SJSA1 (cell line): ENCODE results near the gene MST1R. TPM values are rescaled to one million over a fixed set of nuclear protein-coding genes. Genes with fewer than 3 reads are reported as not detected.

Experiments
- DNase-seq, 2 experiments: peaks; one replicate each; pipeline ENCODE4 v3.0.0-alpha.2; 2015 to 2020; ENCODE audit warnings: low spot score in 2 of 2, low read depth in 1 of 2
- H3K27ac ChIP-seq: fragments of 250-450 bp; sonication (Bioruptor Pico); 2 replicates; pipeline ENCODE4 v1.5.1; 2020; ENCODE audit warnings: mild to moderate bottlenecking, moderate library complexity
- H3K27me3 ChIP-seq: fragments of 250-450 bp; sonication (Bioruptor Pico); replicated peaks from 2 replicates; pipeline ENCODE4 v1.5.1; 2020; ENCODE audit warnings: mild to moderate bottlenecking, moderate library complexity
- H3K36me3 ChIP-seq: fragments of 250-450 bp; sonication (Bioruptor Pico); 2 replicates; pipeline ENCODE4 v1.5.1; 2020; ENCODE audit warnings: mild to moderate bottlenecking
- H3K4me1 ChIP-seq: fragments of 250-450 bp; sonication (Bioruptor Pico); replicated peaks from 2 replicates; pipeline ENCODE4 v1.6.1; 2021; ENCODE audit warnings: mild to moderate bottlenecking
- H3K4me3 ChIP-seq: fragments of 250-450 bp; sonication (Bioruptor Pico); 2 replicates; pipeline ENCODE4 v1.5.1; 2020; ENCODE audit warnings: mild to moderate bottlenecking
- H3K9me3 ChIP-seq: fragments of 250-450 bp; sonication (Bioruptor Pico); replicated peaks from 2 replicates; pipeline ENCODE4 v1.5.1; 2020; ENCODE audit warnings: mild to moderate bottlenecking
- total RNA-seq: library from RNA; depleted of rRNA; stranded (reverse); fragments of >200 nt; shearing (Covaris generic); gene quantifications from 2 replicates; pipeline ENCODE4 v1.2.3, GENCODE V29; 2014; rRNA removed

The MST1R gene
- total RNA-seq, 1 experiment from 2014 or later = not detected

- Histone ChIP-seq H3K9me3 (no peaks in the 10 kb centered on the region), H3K4me3 (peak within 1 kb of the TSS; percentile 66), H3K27ac (no peak within 1 kb of the TSS), H3K27me3 (no peaks in the 10 kb centered on the region), H3K4me1 (peaks cover 9% of the 10 kb centered on the region), H3K36me3 (peaks cover 4% of the 10 kb centered on the region; the same call in 1 of the 2 replicates)
- DNase-seq = peak; percentile 84 to 90
Observed at GRCh38 chr3:49856181-49857005, 47.3 kb downstream of the MST1R start, which contains the start of gene TRAIP. Gene TRAIP, minus strand, starts transcription at chr3:49856564. Its CDS starts 111 bp downstream, at chr3:49856453.

- no peak overlapping the region for H3K27ac ChIP-seq
- no peak for DNase-seq
- peaks cover 4% of the 10 kb centered on the region; the same call in 1 of the 2 replicates for H3K36me3 ChIP-seq
- no peaks in the 10 kb centered on the region for H3K9me3 ChIP-seq
- H3K27me3 ChIP-seq = no peaks in the 10 kb centered on the region
- peaks cover 9% of the 10 kb centered on the region for H3K4me1 ChIP-seq
- peak overlapping the region; percentile 66 for H3K4me3 ChIP-seq
Observed at GRCh38 chr3:49855662-49856061, 48.0 kb downstream of the MST1R start.

- Histone ChIP-seq H3K27me3 (no peaks in the 10 kb centered on the region), H3K36me3 (peaks cover 31% of the 10 kb centered on the region), H3K9me3 (no peaks in the 10 kb centered on the region), H3K27ac (no peak overlapping the region), H3K4me1 (no peaks in the 10 kb centered on the region), H3K4me3 (no peak overlapping the region)
- no peak for DNase-seq
Observed at GRCh38 chr3:49845694-49846093, 58.0 kb downstream of the MST1R start.

- Histone ChIP-seq H3K4me3 (no peak overlapping the region), H3K9me3 (no peaks in the 10 kb centered on the region), H3K36me3 (peaks cover 32% of the 10 kb centered on the region), H3K27ac (no peak overlapping the region), H3K27me3 (no peaks in the 10 kb centered on the region), H3K4me1 (no peaks in the 10 kb centered on the region)
- no peak for DNase-seq
Observed at GRCh38 chr3:49844464-49845183, 59.0 kb downstream of the MST1R start.

DNA sequence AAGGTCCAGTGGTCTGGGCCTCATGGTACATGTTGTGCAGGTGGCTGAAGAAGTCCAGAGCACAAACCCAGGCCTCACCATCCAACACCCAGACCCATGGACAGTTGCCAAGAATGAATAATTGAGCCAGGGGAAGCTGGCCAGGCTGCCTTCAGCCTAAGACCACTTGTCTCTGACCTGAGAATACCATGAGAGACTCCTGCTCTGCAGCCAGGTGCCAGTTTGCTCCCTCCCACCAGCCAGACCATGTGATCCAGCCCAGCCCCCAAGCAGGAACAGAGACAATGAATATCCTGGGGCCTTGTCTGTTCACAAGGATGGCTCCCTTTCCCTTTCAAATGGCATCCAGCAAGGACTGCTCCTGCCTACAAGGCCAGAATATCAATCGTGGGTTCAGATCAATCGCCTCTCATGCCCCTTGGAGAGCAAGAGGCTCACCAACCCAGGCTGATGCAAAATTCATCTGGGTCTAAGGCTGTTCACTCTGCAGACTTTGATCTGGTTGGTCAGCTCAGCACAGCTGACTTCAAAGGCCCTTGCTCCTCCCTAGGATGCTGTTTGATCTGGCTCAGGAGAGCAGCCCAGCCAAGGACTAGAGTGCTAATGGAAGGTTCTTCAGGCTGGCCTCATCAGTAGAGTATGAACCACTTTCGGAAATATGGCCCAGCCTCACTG, 60.7 kb downstream of the MST1R start:
- no peaks in the 10 kb centered on the region for H3K27me3 ChIP-seq
- no peak for DNase-seq
- H3K36me3 ChIP-seq = peaks cover 47% of the 10 kb centered on the region
- no peak overlapping the region for H3K4me3 ChIP-seq
- H3K9me3 ChIP-seq = no peaks in the 10 kb centered on the region
- no peaks in the 10 kb centered on the region for H3K4me1 ChIP-seq
- H3K27ac ChIP-seq = no peak overlapping the region

DNA sequence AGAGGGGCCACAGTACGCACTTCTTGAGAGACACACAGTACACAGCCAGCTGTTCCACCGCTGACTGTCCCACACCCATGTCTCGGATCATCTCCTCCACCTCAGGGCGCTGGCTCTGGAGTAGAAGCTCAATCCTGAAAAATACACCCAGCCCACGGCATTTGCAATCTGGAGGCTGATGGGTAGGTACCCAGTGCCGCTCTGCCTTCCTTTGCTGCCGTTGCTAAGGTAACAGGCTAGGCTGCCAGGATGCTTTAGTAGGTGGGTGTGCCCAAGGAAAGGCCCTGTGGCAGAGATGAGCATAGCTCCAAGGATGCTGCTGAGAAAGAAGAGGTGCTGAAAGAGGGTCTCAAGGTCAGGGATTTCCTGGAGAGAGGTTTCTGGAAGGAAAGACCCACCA, 61.9 kb downstream of the MST1R start:
- H3K36me3 ChIP-seq = peaks cover 46% of the 10 kb centered on the region
- no peaks in the 10 kb centered on the region for H3K27me3 ChIP-seq
- no peaks in the 10 kb centered on the region for H3K9me3 ChIP-seq
- H3K4me1 ChIP-seq = no peaks in the 10 kb centered on the region
- H3K4me3 ChIP-seq = no peak overlapping the region
- H3K27ac ChIP-seq = no peak overlapping the region
- DNase-seq = no peak

DNA sequence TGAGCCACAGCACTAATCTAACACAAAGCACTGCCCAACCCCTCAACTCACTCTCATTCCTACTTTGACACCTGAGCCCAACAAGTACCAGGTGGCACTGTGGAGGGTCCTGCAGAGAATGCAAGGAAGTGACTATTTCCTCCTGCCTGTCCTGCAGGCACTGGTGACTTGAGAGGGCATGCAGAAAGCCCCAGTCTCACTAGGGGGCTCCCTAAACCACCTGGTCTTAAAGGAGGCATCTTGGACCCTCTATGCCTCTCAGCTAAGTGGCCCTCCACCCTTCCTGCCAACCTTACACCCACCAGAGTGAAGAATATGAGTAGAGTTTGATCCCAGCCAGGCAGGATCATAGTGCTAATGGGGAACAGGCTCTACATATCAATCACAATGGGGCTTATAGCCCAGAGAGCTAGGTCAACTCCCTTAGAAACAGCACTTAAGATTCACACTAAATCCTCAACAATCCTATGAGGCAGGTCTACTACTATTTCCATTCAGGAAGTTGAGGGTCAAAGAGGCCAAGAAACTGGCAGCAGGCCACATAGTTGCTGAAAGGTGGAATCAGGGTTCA, 62.5 kb downstream of the MST1R start:
- no peak overlapping the region for H3K4me3 ChIP-seq
- no peaks in the 10 kb centered on the region for H3K4me1 ChIP-seq
- no peak overlapping the region for H3K27ac ChIP-seq
- H3K27me3 ChIP-seq = no peaks in the 10 kb centered on the region
- peaks cover 44% of the 10 kb centered on the region for H3K36me3 ChIP-seq
- no peaks in the 10 kb centered on the region for H3K9me3 ChIP-seq
- peak in 1 of 2 experiments; percentile 7 for DNase-seq

DNA sequence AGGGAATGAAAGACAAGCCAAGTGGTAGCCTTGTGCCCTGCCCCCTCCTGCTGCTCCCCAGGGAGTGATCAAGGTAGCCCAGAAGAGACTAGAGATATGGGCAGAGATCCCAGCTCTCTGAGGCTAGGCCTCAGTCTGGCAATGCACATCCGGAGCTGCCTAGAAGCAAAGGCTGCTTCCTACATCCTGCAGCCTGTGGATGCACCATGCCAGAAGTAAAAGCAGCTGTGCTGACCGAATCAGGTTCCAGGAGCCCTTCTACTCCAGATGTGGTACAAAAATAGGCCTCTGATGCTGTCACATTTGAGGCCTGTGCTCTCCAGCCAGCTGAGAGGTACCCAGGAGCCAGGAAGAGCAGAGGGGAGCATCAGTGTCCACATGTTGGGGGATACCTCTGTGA, 63.3 kb downstream of the MST1R start:
- DNase-seq = no peak
- Histone ChIP-seq H3K27me3 (no peaks in the 10 kb centered on the region), H3K4me1 (no peaks in the 10 kb centered on the region), H3K4me3 (no peak overlapping the region), H3K27ac (no peak overlapping the region), H3K9me3 (no peaks in the 10 kb centered on the region), H3K36me3 (peaks cover 43% of the 10 kb centered on the region)

GRCh38 chr3:49839193-49839809, 64.4 kb downstream of the MST1R start:
- no peaks in the 10 kb centered on the region for H3K27me3 ChIP-seq
- H3K4me3 ChIP-seq = no peak overlapping the region
- DNase-seq = peak; percentile 41 to 60
- no peak overlapping the region for H3K27ac ChIP-seq
- H3K9me3 ChIP-seq = no peaks in the 10 kb centered on the region
- H3K4me1 ChIP-seq = no peaks in the 10 kb centered on the region
- peaks cover 42% of the 10 kb centered on the region for H3K36me3 ChIP-seq

Other genes with a start within 250 kb of the MST1R start
- gene APEH, start 229.5 kb downstream of the MST1R start, total RNA-seq = 97.9 and 135 TPM in 2 replicates
- 0.50 and 1.2 TPM in 2 replicates for gene MST1, start 214.4 kb downstream of the MST1R start, total RNA-seq
- 6.0 and 17.1 TPM in 2 replicates for gene RNF123, start 214.3 kb downstream of the MST1R start, total RNA-seq
- 4.0 and 4.3 TPM in 2 replicates for gene AMIGO3, start 184.2 kb downstream of the MST1R start, total RNA-seq
- 26.5 and 32.2 TPM in 2 replicates for gene GMPPB, start 179.9 kb downstream of the MST1R start, total RNA-seq
- gene IP6K1, start 117.3 kb downstream of the MST1R start, total RNA-seq = 17.5 and 22.5 TPM in 2 replicates
- gene CDHR4, start 104.0 kb downstream of the MST1R start, total RNA-seq = not detected in 2 replicates
- gene INKA1, start 100.6 kb downstream of the MST1R start, total RNA-seq = 0.56 and 1.3 TPM in 2 replicates
- gene UBA7, start 89.9 kb downstream of the MST1R start, total RNA-seq = 11.7 and 24.8 TPM in 2 replicates
- 3.0 and 9.3 TPM in 2 replicates for gene TRAIP, start 47.3 kb downstream of the MST1R start, total RNA-seq
- not detected in 2 replicates for gene CAMKV, start 34.0 kb downstream of the MST1R start, total RNA-seq
- 7.6 and 7.8 TPM in 2 replicates for gene MON1A, start 25.9 kb upstream of the MST1R start, total RNA-seq
- 38.8 and 45.9 TPM in 2 replicates for gene RBM6, start 36.3 kb upstream of the MST1R start, total RNA-seq
- gene RBM5, start 185.0 kb upstream of the MST1R start, total RNA-seq = 65.3 and 84.6 TPM in 2 replicates